ENCODE data around the gene RGS9BP.
"Not testable (repeated sequence)": the region's sequence is repeated elsewhere in the genome, so short reads cannot be mapped to it uniquely, and the experiment has no call there.

The RGS9BP gene

GRCh38 chr19:32700129-32700528 lies 24.5 kb downstream of the RGS9BP start:
- DNase-seq: not testable (repeated sequence)

GRCh38 chr19:32702010-32702409 lies 26.4 kb downstream of the RGS9BP start:
- no peak for DNase-seq

- DNase-seq: not testable (repeated sequence)
These were observed 28.4 kb downstream of the RGS9BP start for GRCh38 chr19:32704006-32704405.

GRCh38 chr19:32708457-32708856 lies 32.8 kb downstream of the RGS9BP start:
- DNase-seq: peak; percentile 54

- no peak for DNase-seq
These were observed 33.4 kb downstream of the RGS9BP start for GRCh38 chr19:32709032-32709431.

- DNase-seq: no peak
These were observed 36.1 kb downstream of the RGS9BP start for GRCh38 chr19:32711747-32712146.

GRCh38 chr19:32716203-32716602 lies 40.6 kb downstream of the RGS9BP start:
- DNase-seq: not testable (repeated sequence)

GRCh38 chr19:32717496-32717895 lies 41.8 kb downstream of the RGS9BP start:
- no peak for DNase-seq

- no peak for DNase-seq
These were observed 42.6 kb downstream of the RGS9BP start for GRCh38 chr19:32718286-32718685.

- DNase-seq: no peak
These were observed 44.0 kb downstream of the RGS9BP start, which contains the start of gene TDRD12 for GRCh38 chr19:32719611-32720059. TSS of gene TDRD12 (plus strand) at chr19:32719767. CDS start at chr19:32720073, 306 bp downstream.

GRCh38 chr19:32720216-32720935 lies 44.7 kb downstream of the RGS9BP start:
- no peak for DNase-seq

- no peak for DNase-seq
These were observed 45.2 kb downstream of the RGS9BP start for GRCh38 chr19:32720936-32721250.

Measured in CD4-positive, alpha-beta T cell treated with Interleukin-17A for 4 hours (primary cell).